Stimulated activated CD4-positive, alpha-beta T cell treated with anti-CD3 and anti-CD28 coated beads, Interleukin-1b, Interleukin-23, amount 100 ng/mL, for 24 hours (primary cell): ENCODE data around the gene PAPLN.

Source experiments
- DNase-seq, 4 experiments: peaks; one replicate each; pipeline ENCODE4 v3.0.0-alpha.2; 2020; ENCODE audit warnings: low read depth in 4 of 4, low spot score in 1 of 4

Gene PAPLN

GRCh38 chr14:73231981-73232851 is 5.1 kb upstream of the PAPLN start:
- no peak for DNase-seq

DNA sequence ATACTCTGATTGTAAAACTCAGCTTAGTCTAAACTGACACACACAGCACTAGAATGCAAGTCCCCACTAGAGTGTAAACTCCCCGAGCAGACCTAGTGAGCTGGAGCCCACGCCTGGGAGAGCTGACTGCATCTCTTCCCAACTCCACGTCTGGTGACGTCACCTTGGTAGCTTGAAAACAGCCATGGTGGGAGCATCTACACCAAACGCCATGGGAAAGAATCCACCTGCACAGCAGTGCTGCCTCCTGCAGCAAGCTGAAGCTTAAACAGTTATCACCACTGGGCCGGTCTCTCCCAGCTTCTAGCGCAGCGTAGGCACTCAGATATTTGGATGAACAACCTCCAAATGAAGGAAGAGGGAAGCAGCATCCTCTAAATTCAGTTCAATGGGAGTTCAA is 4.3 kb upstream of the PAPLN start:
- no peak for DNase-seq

DNA sequence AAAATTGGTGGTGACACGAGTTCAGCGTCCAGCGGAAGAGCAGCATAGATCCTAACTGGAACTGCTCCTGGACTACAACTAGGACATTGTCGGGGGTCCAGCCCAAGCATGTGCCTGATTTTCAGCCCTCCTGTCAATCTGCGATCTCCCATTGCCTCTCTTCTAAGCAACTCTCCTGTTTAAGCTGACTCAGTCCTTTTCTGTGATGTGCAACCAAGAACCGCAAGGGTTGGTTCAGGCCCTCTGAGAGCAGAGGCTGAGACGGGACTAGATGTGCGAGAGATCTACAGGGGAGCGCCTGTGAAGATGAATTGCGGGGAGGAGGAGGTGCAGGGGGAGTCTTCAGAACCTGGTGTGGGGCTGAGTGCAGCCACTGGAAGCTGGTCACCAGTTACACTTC is 3.7 kb upstream of the PAPLN start:
- DNase-seq: no peak

- DNase-seq: no peak
These were observed 3.3 kb upstream of the PAPLN start for GRCh38 chr14:73234029-73234428.

- DNase-seq: no peak
These were observed 2.5 kb upstream of the PAPLN start for GRCh38 chr14:73234586-73235394.

- DNase-seq: no peak
These were observed 1.7 kb upstream of the PAPLN start for GRCh38 chr14:73235531-73236155.

DNA sequence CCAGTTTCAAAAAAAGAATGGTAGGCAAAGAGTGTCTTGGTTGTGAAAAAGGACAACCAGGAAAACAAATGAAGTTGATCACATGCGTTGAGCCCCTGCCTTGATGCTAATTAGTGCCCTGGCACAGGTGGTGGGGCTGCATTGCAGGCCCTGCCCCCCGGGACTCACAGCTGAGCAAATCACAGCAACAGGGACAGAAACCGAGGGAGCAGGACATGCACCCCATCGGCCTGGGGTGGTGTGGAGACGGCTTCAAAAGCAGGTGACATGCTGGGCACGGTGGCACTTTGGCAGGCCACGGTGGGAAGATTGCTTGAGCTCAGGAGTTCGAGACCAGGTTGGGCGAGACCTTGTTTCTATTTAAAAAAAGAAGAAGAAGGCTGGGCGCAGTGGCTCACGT is 1.1 kb upstream of the PAPLN start:
- no peak for DNase-seq

DNA sequence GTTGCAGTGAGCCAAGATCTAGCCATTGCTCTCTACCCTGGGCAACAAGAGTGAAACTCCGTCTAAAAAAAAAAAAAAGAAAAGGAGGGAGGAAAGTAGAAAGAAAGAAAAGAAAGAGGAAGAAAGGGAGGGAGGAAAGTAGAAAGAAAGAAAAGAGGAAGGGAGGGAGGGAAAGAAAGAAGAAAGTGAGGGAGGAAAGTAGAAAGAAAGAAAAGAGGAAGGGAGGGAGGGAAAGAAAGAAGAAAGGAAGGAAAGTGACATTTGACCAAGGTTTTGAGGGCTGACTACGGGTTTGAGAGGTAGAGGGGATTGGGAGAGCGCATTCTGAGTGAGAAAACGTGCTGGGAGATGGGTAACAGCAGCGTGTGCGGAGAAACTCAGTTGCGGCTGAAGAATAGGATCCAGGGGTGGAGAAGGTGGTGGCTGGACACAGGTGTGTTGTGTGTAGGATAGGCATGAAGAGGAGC is 521 bp upstream of the PAPLN start:
- no peak for DNase-seq

DNA sequence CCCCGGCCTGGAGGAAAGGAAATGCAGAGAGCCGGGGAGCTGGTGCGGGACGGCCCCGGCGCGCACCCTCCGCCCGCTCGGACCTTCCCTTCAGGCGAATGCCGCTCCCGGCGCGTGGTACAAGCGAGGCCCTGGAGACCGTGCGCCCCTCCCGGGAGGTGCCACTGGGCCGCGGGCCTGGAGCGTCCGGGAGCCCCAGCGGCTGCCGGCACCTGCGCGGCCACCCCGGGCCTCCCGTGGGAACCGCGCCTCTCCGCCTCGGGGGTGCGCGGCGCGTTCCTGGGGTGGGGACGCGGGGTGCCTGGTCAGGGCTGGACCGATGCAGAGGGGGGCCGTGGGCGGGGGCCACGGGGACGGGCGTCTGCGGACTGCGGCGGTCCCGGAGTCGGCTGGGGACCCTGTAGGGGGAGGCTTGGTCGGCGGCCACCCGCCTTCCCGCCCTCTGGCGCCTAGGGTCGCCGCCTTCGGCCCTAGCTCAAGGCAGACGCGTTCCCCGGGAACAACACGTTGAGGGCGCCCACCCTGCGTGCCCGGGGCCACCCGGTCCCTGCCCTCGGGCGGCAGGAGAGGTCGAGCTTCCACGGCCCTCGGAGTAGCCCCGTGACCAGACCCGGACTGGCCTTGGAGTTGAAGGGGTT is 599 bp downstream of the PAPLN start:
- DNase-seq: no peak

GRCh38 chr14:73238424-73238852 is 1.1 kb downstream of the PAPLN start:
- no peak for DNase-seq

DNA sequence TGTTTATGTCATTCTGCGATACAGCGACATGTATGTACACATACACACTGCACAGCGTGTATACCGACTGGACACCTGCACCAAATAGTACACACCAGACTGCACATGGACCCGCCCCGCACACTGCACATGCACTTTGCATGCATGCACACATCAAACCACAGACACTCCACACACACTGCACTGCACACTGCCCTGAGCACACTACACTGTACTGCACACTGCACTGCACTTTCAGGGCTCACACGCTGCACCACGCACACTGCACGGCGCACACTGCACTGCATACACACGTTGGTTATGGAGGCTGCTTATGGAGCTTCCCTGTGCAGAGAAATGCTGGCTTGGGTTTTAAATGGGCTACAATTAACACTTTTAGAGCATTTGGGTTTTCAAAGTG is 1.6 kb downstream of the PAPLN start:
- no peak for DNase-seq

DNA sequence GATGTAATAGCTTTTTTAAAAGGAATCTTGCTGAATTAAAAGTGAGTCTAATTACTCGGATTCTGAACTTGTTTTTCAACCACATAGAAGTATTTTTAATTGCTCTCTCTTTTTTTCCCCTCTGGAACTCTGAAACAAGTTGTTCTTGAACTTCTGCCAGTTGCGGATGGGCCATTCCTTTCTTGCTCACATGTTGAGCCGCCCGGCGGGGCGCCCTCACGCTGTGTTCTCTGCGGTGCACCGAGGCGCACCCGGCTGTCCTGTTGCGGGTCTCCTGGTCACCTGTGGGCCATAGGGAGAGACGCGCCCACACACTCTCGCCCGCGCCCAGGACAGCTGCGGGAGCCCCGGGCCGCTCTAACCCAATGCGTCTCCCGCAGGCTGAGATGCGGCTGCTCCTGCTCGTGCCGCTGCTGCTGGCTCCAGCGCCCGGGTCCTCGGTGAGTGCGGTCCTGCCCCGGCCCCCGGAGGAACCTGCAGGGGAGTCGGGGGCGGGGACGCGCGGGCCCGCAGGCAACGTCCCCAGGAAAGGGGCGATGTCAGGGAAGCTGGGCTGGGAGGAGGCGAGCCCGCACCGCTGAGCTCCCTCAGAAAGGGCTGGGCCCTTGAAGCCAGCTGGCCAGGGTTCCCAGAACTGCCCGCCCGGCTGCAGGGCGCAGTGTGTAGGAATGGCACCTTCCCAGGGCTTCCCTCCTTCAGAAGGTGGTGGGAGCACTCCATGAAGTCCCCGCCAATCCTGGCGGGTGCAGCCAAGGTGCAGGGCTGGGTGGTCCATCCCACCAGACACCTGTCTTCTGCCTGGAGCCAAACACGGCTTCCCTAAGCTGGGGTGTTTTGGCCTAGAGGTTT is 2.3 kb downstream of the PAPLN start:
- DNase-seq: no peak

DNA sequence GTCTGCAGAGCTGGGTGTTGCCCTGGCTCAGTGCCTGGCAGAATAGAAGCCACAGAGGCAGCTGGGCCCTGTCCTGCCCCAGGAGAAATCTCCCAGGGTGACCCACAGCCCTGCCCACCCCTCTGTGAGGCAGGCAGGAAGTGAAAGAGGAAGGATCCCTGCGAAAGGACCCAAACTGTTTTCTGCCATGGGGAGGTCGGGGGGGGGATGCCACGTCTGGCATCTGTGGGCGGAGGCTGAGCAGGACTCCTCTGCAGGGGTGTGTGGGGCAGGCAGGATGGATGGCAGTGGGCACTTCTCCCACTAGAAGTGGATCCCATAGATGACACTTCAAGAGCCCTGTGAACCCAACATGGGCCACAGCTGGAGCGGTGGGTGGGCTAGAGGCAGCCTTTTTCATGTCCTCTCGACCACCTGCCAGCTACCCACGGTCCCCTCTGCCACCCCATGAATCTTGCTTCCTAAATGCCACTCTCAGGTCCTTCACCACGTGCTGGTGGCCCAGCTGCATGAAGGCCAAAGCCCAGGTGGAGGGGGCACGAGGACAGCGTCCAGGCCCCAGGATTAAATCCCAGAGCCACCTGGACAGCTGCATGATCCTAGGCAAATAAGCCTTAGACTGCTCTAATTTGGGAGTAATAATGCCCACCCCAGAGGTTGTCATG is 3.6 kb downstream of the PAPLN start:
- DNase-seq: no peak

GRCh38 chr14:73241481-73242165 is 4.3 kb downstream of the PAPLN start:
- DNase-seq: no peak

DNA sequence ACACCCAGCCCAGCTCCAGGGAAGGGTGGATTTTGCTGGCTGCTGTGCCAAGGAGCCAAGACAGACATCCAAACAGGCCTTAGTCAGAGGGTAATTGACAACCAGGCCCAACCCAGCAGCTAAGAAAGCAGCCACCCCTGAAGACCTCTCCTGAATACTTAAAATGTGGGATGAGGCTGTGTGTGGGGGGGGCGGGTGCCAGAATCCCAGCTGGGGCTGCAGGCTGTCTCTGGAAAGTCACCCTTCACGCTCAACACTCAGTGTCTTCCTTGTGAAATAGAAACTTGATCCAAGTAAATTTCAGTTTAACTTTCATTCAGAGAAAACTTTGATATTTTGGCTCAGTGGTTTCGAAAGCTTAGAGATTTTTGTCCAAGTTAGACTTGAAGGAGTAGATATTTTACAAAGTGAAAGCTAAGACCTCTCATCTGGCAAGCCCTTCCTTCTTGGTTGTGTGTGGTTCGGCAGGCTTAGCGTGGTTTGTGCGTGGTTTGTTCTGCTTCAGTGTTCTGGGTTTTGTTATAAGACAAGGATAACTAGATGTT is 5.1 kb downstream of the PAPLN start:
- no peak for DNase-seq

GRCh38 chr14:73243341-73243740 is 6.0 kb downstream of the PAPLN start:
- no peak for DNase-seq

GRCh38 chr14:73243748-73244147 is 6.4 kb downstream of the PAPLN start:
- no peak for DNase-seq

DNA sequence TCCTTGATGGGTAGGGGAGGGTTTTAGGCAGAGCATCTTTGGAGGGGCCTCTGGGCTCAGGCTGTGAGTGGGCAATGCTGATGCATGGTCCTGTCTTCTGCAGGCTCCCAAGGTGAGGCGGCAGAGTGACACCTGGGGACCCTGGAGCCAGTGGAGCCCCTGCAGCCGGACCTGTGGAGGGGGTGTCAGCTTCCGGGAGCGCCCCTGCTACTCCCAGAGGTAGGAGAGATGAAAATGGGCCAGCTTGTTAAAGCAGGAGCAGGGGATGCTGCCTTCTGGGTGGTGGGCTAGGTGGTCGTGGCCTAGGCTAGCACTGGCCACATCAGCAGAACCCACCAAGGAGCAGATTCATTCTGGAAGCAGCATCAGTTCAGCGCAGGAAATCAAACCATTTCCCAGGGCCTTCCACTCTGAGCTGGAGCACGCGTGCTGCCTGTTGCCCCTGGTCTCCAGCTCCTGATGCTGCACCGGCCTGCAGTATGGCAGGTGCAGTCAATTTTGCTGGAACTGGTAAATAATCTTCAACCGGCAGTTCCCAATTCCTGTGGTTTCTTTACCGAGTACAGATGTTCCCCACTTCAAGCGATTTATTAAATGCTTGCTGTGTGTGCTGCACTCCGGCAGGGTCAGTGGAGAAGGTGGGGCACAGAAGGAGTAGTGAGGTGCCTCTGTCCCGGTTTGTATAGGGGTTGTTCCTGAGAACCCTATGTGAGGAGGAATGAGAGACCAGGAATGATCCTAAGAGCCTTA is 7.4 kb downstream of the PAPLN start:
- no peak for DNase-seq
